HEK293 (cell line): ENCODE results near the gene RRP8.

Experiments
- CTCF ChIP-seq: fragments of 450-650 bp; formaldehyde crosslinking; IDR thresholded peaks from 2 replicates; pipeline ENCODE4 v1.5.1; 2016; ENCODE audit warnings: missing biosample characterization, missing genetic modification characterization
- EGR2 ChIP-seq: fragments of 450-650 bp; formaldehyde crosslinking; IDR thresholded peaks from 2 replicates; pipeline ENCODE4 v1.5.1; 2016; ENCODE audit warnings: low read depth, missing biosample characterization, missing genetic modification characterization
- MZF1 ChIP-seq: fragments of 450-650 bp; formaldehyde crosslinking; IDR thresholded peaks from 2 replicates; pipeline ENCODE4 v1.5.1; 2017; ENCODE audit warnings: missing biosample characterization, missing genetic modification characterization, borderline replicate concordance
- OVOL3 ChIP-seq: fragments of 450-650 bp; formaldehyde crosslinking; IDR thresholded peaks from 2 replicates; pipeline ENCODE4 v1.5.1; 2016; ENCODE audit warnings: missing biosample characterization, missing genetic modification characterization
- REST ChIP-seq: fragments of 450-650 bp; formaldehyde crosslinking; IDR thresholded peaks from 2 replicates; pipeline ENCODE4 v1.5.1; 2016; ENCODE audit warnings: missing biosample characterization, missing genetic modification characterization
- YY2 ChIP-seq: fragments of 450-650 bp; formaldehyde crosslinking; IDR thresholded peaks from 2 replicates; pipeline ENCODE4 v1.5.1; 2016; ENCODE audit warnings: missing biosample characterization, missing genetic modification characterization
- ZBTB1 ChIP-seq: fragments of 450-650 bp; formaldehyde crosslinking; IDR thresholded peaks from 2 replicates; pipeline ENCODE4 v1.5.1; 2016; ENCODE audit warnings: missing biosample characterization, missing genetic modification characterization
- ZNF140 ChIP-seq: fragments of 450-650 bp; formaldehyde crosslinking; IDR thresholded peaks from 2 replicates; pipeline ENCODE4 v1.5.1; 2016; ENCODE audit warnings: missing biosample characterization, missing genetic modification characterization
- ZNF202 ChIP-seq: fragments of 450-650 bp; formaldehyde crosslinking; IDR thresholded peaks from 2 replicates; pipeline ENCODE4 v1.5.1; 2016; ENCODE audit warnings: missing biosample characterization, missing genetic modification characterization, borderline replicate concordance
- ZNF664 ChIP-seq: fragments of 450-650 bp; formaldehyde crosslinking; IDR thresholded peaks from 2 replicates; pipeline ENCODE4 v1.5.1; 2016; ENCODE audit warnings: missing biosample characterization, missing genetic modification characterization
- ZNF830 ChIP-seq: fragments of 450-650 bp; IDR thresholded peaks from 2 replicates; pipeline ENCODE4 v1.5.0; 2018; ENCODE audit warnings: missing biosample characterization, missing genetic modification characterization, low read depth, mild to moderate bottlenecking, moderate library complexity
- TF ChIP-seq, protein P1 (sequence below): IDR thresholded peaks from 2 replicates; pipeline ENCODE4 v1.6.1; 2011; ENCODE audit warnings: mild to moderate bottlenecking, low read depth, low read length, borderline replicate concordance
- TF ChIP-seq, protein P2 (sequence below): fragments of 450-650 bp; formaldehyde crosslinking; IDR thresholded peaks from 2 replicates; pipeline ENCODE4 v1.5.1; 2017; ENCODE audit warnings: missing biosample characterization, missing genetic modification characterization

DNA sequence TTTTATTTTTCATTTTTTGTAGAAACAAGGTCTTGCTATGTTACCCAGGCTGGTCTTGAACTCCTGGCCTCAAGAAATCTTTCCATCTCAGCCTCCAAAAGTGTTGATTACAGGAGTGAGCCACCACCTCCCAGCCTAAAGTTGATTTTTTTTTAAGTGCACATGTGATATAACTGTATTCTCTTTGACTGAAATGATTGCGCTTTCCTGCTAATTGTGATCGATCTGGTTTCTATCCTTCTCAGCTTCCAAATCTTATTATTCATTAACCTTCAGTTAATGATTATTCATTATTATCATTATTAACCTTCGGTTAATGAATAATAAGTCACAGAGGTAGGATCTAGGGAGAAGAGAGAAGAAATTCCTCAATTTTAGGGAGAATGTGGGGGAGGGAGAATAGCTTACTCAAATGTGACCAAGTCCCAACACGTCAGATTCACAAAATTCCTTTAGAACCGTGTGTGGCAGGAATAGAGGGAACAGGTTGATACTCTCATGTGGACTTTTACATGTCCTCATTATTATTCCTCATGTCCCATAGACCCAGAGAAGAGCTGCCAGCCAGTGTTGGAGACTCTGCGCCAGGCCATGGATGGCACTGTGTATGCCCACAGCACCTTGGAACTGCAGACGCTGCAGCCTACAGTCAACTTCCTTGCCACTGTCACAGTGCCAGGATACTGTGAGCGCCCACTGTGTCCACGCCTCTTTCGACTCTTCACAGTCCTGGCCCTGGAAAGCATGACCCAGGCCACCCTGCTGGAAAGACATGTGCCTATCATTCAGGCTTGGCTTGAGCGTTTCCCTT lies 47.1 kb downstream of the RRP8 start:
- TF ChIP-seq, protein P1, sequence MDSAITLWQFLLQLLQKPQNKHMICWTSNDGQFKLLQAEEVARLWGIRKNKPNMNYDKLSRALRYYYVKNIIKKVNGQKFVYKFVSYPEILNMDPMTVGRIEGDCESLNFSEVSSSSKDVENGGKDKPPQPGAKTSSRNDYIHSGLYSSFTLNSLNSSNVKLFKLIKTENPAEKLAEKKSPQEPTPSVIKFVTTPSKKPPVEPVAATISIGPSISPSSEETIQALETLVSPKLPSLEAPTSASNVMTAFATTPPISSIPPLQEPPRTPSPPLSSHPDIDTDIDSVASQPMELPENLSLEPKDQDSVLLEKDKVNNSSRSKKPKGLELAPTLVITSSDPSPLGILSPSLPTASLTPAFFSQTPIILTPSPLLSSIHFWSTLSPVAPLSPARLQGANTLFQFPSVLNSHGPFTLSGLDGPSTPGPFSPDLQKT = no peak
- no peak for TF ChIP-seq ZNF140
- TF ChIP-seq CTCF (tag by site-specific recombination) = no peak
- no peak for TF ChIP-seq REST (tag by site-specific recombination)
- no peak for TF ChIP-seq YY2 (tag by site-specific recombination)
- TF ChIP-seq ZBTB1 (tag by site-specific recombination) = no peak
- TF ChIP-seq EGR2 (tag by site-specific recombination) = no peak
- no peak for TF ChIP-seq ZNF664 (tag by site-specific recombination)
- no peak for TF ChIP-seq ZNF830 (tag by site-specific recombination)
- TF ChIP-seq, protein P2, sequence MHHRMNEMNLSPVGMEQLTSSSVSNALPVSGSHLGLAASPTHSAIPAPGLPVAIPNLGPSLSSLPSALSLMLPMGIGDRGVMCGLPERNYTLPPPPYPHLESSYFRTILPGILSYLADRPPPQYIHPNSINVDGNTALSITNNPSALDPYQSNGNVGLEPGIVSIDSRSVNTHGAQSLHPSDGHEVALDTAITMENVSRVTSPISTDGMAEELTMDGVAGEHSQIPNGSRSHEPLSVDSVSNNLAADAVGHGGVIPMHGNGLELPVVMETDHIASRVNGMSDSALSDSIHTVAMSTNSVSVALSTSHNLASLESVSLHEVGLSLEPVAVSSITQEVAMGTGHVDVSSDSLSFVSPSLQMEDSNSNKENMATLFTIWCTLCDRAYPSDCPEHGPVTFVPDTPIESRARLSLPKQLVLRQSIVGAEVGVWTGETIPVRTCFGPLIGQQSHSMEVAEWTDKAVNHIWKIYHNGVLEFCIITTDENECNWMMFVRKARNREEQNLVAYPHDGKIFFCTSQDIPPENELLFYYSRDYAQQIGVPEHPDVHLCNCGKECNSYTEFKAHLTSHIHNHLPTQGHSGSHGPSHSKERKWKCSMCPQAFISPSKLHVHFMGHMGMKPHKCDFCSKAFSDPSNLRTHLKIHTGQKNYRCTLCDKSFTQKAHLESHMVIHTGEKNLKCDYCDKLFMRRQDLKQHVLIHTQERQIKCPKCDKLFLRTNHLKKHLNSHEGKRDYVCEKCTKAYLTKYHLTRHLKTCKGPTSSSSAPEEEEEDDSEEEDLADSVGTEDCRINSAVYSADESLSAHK (tag by site-specific recombination) = no peak
- no peak for TF ChIP-seq ZNF202 (tag by site-specific recombination)
- no peak for TF ChIP-seq OVOL3 (tag by site-specific recombination)
- no peak for TF ChIP-seq MZF1 (tag by site-specific recombination)
